HG03095 (cell line): ENCODE measurements around the gene CIITA.
"Not testable (repeated sequence)": the region's sequence is repeated elsewhere in the genome, so short reads cannot be mapped to it uniquely, and the experiment has no call there.

Experiments used
- ATAC-seq: cut with Tn5 transposase; IDR thresholded peaks from one replicate; pipeline ENCODE4 v1.9.1; 2021; ENCODE audit warnings: moderate library complexity; ENCODE audit not compliant: unreplicated experiment

Gene CIITA, protein sequence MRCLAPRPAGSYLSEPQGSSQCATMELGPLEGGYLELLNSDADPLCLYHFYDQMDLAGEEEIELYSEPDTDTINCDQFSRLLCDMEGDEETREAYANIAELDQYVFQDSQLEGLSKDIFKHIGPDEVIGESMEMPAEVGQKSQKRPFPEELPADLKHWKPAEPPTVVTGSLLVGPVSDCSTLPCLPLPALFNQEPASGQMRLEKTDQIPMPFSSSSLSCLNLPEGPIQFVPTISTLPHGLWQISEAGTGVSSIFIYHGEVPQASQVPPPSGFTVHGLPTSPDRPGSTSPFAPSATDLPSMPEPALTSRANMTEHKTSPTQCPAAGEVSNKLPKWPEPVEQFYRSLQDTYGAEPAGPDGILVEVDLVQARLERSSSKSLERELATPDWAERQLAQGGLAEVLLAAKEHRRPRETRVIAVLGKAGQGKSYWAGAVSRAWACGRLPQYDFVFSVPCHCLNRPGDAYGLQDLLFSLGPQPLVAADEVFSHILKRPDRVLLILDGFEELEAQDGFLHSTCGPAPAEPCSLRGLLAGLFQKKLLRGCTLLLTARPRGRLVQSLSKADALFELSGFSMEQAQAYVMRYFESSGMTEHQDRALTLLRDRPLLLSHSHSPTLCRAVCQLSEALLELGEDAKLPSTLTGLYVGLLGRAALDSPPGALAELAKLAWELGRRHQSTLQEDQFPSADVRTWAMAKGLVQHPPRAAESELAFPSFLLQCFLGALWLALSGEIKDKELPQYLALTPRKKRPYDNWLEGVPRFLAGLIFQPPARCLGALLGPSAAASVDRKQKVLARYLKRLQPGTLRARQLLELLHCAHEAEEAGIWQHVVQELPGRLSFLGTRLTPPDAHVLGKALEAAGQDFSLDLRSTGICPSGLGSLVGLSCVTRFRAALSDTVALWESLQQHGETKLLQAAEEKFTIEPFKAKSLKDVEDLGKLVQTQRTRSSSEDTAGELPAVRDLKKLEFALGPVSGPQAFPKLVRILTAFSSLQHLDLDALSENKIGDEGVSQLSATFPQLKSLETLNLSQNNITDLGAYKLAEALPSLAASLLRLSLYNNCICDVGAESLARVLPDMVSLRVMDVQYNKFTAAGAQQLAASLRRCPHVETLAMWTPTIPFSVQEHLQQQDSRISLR

DNA sequence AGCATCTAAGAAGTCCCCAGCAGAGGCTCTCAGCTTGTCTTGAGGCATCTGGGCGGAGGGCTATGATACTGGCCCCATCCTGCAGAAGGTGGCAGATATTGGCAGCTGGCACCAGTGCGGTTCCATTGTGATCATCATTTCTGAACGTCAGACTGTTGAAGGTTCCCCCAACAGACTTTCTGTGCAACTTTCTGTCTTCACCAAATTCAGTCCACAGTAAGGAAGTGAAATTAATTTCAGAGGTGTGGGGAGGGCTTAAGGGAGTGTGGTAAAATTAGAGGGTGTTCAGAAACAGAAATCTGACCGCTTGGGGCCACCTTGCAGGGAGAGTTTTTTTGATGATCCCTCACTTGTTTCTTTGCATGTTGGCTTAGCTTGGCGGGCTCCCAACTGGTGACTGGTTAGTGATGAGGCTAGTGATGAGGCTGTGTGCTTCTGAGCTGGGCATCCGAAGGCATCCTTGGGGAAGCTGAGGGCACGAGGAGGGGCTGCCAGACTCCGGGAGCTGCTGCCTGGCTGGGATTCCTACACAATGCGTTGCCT lies at the start of gene CIITA:
CIITA (plus strand) TSS at position 404 of the 543 bp plus-strand sequence; CDS start at position 533, 129 bp downstream.
- peak; percentile 45 for ATAC-seq

- ATAC-seq, result no peak
Observed at GRCh38 chr16:10827691-10828341, 49.2 kb upstream of the CIITA start.

DNA sequence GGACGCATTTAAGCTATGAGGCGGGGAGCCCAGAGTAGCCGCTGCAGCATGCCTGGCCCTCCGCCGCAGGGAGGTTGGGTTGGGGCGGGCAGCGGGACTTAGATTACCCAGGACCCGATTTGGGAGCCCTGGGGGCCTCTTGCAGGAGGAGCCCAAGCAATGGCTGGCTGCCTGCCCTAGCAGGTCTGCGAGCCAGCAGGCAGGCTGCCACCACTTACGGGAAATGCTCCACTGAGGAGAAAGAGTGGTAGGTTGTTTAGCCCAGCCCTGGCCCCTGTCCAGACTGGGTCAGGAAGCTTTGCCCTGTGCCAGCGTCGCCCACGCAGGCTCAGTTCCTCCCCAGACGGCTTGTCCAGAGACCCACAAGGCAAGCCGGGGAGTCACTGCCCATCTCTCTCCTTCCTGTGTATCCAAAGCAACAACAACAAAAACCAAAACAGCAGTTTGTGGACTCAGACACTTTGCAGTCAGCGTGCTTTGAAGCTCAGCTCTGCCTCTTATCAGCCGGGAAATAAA lies 48.1 kb upstream of the CIITA start:
- no peak for ATAC-seq

DNA sequence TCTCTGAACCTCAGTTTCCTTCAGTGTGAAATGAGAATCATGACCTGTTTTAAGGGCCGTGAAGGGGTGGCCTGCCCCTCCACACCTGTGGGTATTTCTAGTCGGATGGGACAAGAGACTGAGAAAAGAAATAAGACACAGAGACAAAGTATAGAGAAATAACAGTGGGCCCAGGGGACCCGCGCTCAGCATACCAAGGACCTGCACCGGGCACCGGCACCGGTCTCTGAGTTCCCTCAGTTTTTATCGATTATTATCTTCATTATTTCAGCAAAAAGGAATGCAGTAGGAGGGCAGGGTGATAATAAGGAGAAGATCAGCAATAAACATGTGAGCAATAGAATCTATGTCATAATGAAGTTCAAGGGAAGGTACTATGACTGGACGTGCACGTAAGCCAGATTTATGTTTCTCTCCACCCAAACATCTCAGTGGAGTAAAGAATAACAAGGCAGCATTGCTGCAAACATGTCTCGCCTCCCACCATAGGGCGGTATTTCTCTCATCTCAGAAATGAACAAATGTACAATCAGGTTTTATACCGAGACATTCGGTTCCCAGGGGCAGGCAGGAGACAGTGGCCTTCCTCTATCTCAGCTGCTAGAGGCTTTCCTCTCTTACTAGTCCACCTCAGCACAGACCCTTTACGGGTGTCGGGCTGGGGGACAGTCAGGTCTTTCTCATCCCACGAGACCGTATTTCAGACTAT lies 47.5 kb upstream of the CIITA start:
- ATAC-seq, result not testable (repeated sequence)

GRCh38 chr16:10830240-10830639 lies 46.8 kb upstream of the CIITA start:
- not testable (repeated sequence) for ATAC-seq

- no peak for ATAC-seq
Observed at GRCh38 chr16:10831894-10832886, 44.8 kb upstream of the CIITA start.

DNA sequence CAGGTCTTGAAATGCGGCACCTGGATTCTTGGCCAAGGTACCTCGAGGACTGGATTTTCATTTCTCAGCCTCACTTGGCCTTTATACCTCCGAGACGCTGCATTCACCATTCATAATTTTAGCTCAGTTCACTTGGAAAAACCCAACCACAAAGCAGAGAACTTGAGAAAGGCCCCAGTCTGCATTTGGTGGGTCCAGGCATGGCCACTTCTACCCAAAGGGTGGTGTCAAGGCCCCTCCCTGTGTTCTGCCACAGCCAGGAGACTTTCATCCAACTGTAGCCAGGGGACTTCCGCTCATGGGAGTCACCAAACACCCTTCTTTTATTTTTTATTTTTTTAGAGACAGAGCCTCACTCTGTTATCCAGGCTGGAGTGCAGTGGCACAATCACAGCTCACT lies 43.7 kb upstream of the CIITA start:
- ATAC-seq, result no peak

- ATAC-seq, result no peak
Observed at GRCh38 chr16:10834130-10834529, 42.9 kb upstream of the CIITA start.

DNA sequence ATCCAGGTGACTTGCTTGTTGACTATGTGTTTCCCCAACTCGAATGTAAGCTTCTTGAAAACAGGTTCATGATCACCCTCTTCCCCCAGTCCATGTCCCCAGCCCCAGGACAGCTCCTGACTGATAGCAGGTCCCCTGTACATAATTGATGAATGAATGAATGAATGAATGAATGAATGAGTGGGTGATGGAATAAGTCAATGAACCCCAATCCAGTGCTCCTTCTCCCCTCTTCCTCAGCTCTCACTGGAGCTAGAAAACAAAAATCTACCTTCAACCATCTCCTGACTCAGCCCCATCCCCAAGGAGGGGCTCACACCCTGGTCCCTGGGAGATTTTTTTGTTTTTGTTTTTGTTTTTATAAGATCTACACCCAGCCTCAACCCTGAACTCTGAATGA lies 42.2 kb upstream of the CIITA start:
- no peak for ATAC-seq

DNA sequence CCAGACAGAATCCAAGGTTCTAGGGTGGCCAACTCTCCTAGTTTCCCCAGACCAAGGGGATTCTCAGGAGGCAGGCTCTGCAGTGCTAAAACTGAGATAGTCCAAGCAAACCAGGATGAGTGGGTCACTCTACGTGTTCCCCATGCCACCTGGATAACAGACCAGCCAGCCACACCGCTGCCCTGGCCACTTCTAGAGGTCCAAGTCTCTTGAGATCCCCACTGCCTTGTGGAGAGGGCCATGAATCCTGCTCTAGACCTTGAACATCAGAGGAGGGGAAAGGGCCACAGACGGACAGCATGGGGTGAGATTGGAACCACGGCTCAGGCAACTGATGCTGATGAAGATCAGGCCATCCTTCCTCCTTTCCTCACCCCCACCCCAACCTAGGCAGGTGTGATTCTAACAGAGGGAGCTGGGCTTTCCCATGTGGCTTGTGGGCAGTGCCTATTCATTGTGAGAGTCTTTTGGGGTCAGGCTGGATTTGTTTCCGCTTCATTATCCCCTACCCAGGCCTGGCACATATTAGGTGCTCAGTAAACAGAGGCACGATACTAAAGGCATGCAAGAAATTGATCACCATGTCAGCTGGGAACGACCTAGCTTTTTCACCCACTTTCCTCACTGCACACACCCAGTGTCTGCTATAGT lies 41.6 kb upstream of the CIITA start:
- no peak for ATAC-seq

GRCh38 chr16:10836174-10836853 lies 40.7 kb upstream of the CIITA start:
- ATAC-seq, result no peak

DNA sequence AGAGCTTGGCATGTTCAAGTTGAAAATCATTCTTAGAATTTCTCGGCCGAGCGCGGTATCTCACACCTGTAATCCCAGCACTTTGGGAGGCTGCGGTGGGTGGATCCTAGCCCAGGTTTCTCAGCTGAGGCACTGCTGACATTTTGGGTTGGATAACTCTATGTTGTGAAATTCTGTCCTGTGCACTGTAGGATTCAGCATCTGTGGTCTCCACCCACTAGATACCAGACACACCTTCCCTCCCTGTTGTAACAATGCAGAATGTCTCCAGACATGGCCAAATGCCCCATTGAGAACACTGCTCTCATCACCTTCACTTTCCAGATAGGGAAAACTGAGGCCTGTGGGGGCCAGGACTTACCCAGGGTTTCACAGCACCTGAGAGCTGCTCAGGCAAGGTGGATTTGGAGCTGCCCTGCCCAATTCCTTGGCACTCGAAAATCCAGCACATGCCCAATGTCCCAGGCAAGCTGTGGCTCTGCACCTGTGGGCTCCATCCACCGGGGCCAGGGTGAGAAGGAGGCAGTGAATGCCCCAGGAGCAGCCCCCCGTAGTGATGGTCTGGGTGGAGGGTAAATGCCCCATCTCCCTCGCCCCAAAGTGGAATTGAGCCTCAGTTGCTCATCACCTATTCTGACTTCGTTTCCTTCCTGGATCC lies 38.3 kb upstream of the CIITA start:
- no peak for ATAC-seq

- no peak for ATAC-seq
Observed at GRCh38 chr16:10839279-10839666, 37.7 kb upstream of the CIITA start.

- no peak for ATAC-seq
Observed at GRCh38 chr16:10840703-10841102, 36.3 kb upstream of the CIITA start.

DNA sequence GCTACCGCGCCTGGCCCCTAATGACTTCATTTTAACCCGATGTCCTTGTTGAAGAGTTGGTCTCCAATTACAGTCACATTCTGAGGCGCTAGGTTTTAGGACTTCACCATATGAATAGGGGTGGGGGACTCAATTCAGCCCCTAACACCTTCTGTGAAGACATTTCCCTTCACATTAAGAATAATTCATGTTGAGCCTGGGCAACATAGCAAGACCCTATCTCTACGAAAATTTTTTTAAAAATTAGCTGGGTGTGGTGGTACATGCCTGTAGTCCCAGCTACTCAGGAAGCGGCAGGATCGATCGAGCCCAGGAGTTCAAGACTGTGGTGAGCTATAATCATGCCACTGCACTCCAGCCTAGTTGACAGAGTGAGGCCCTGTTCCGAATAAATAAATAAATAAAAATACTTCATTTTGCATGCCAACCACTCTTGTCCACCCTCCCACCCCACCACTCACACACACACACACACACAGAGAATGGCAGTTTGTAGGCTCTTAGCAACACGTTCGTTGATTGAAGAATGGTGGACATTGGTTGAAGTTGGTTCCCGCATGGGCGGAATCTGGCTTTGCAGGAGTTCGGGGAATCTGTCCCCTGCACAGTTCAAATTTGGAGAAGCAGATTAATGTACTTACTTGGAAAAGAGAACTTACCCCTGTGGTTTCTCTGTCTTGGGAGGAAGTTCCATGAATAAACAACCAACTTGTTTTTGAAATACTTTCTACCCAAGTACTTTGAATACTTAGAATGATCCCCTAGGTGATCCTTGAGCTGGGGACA lies 30.6 kb upstream of the CIITA start:
- ATAC-seq, result no peak

- no peak for ATAC-seq
Observed at GRCh38 chr16:10847176-10847575, 29.8 kb upstream of the CIITA start.
